AG04449 (cell line): Measurements from ENCODE around the gene CDC42BPB.

Experiments used
- CTCF ChIA-PET: fragments of 350-600 bp; formaldehyde crosslinking; extraction: SDS; loops from one replicate; lab custom pipeline; 2021; ENCODE audit warnings: antibody characterized with exemption; lab: Yijun Ruan, JAX
- POLR2A ChIA-PET: fragments of 400-600, 350-600 bp; formaldehyde crosslinking; extraction: SDS; loops from one replicate; lab custom pipeline; 2020; ENCODE audit warnings: antibody characterized with exemption, inconsistent platforms; lab: Yijun Ruan, JAX
- DNase-seq: peaks from one replicate; pipeline ENCODE4 v3.0.0-alpha.2; 2010; ENCODE audit warnings: low read depth, low spot score
- H3K4me3 ChIP-seq: 2 replicates; pipeline ENCODE4 v1.5.1; 2011; ENCODE audit warnings: low read depth, mild to moderate bottlenecking, control low read depth, low read length
- TF ChIP-seq, protein P1 (sequence below): IDR thresholded peaks from one replicate; pipeline ENCODE4 v1.5.1; 2011; ENCODE audit warnings: mild to moderate bottlenecking, moderate library complexity, low read length, control low read depth, inconsistent platforms; ENCODE audit not compliant: insufficient read depth; ENCODE audit errors: missing control alignments

CDC42BPB gene

DNA sequence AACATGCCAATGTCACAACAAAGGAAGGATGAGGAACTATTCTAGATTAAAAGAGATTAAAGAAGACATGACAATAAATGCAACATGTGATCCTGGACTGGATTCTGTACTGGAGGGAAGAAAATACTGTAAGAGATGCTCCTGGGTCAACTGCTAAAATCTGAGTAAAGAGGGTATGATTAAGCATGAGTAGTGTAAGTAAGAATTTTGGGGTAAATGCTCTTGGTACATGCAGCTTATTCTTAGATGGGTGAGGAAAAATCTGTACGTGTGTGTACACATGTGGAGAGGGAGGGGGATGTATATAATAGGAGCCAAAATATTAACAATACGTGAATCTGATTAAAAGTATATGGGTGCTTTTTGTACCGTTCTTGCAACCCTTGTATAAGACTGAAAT lies 66.0 kb downstream of the CDC42BPB start:
- no peak for DNase-seq
- ChIA-PET CTCF (no interaction called here), POLR2A (interaction anchor here (0.6 kb wide), 1 partner anchor 344 kb away, joined by 3 read pairs; no protein-coding TSS in a partner anchor)
- TF ChIP-seq, protein P1, sequence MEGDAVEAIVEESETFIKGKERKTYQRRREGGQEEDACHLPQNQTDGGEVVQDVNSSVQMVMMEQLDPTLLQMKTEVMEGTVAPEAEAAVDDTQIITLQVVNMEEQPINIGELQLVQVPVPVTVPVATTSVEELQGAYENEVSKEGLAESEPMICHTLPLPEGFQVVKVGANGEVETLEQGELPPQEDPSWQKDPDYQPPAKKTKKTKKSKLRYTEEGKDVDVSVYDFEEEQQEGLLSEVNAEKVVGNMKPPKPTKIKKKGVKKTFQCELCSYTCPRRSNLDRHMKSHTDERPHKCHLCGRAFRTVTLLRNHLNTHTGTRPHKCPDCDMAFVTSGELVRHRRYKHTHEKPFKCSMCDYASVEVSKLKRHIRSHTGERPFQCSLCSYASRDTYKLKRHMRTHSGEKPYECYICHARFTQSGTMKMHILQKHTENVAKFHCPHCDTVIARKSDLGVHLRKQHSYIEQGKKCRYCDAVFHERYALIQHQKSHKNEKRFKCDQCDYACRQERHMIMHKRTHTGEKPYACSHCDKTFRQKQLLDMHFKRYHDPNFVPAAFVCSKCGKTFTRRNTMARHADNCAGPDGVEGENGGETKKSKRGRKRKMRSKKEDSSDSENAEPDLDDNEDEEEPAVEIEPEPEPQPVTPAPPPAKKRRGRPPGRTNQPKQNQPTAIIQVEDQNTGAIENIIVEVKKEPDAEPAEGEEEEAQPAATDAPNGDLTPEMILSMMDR = no peak
- no peak overlapping the region for H3K4me3 ChIP-seq

DNA sequence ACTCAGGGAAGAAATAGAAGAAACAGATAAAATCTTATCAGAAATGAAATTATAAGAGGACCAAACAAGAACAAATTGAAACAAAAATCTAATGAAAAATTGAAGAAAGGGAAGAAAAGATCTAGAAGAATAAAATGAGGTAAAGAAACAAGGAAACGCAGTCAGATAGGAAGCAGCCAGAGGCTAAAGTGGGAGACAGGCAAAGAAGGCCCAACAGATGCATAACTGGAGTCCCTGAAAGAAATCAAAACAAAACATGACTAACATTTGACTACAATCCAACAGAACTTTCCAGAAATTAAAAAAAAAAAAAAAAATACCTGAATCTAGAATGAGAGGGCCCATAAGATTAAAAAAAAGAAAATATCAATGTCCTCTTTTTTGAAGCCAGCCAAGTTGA lies 69.3 kb downstream of the CDC42BPB start:
- DNase-seq = no peak
- ChIA-PET POLR2A (no interaction called here), CTCF (interaction anchor here (1.3 kb wide), 2 partner anchors 16 to 88 kb away, joined by 3 read pairs; no protein-coding TSS in a partner anchor)
- no peak overlapping the region for H3K4me3 ChIP-seq
- TF ChIP-seq, protein P1 = no peak

DNA sequence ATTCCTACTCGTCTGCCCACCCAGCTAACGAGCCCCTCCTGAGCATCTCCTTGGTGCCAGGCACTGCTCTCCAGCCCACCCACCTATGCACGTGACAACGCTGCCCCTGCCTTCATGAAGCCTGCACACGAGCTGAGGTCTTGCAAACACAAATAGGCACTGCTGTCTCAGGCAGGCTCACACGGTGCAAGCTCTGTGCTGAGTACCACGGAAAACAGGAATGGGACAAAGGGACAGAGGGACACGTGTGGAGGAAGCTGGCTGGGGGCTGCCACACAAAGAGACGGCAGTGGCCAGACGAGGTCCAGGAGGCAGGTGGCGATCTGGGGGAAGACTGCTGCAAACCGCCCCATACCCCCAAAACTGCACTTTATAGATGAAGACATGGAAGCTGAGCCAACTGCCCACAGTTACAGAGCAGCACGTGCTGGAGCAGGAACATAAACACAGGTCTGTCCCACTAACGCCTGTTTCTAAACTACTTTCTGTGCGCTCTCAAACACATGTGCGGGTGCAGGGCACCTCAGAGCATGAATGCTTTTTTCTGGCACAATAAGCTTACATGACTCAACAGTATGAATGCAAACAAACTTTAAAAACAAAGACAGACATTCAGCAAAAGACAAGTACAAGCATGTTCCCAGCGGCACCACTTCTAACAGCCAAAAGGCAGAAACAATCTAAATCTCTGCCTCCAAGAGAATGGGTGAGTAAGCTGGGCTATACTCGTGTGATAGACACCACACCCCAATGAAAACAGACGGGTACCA lies 70.4 kb downstream of the CDC42BPB start:
- POLR2A ChIA-PET = no interaction called here
- H3K4me3 ChIP-seq = no peak overlapping the region
- TF ChIP-seq, protein P1 = no peak
- CTCF ChIA-PET = interaction anchor here (1.3 kb wide), 1 partner anchor 90 kb away, joined by 3 read pairs; no protein-coding TSS in a partner anchor
- no peak for DNase-seq

DNA sequence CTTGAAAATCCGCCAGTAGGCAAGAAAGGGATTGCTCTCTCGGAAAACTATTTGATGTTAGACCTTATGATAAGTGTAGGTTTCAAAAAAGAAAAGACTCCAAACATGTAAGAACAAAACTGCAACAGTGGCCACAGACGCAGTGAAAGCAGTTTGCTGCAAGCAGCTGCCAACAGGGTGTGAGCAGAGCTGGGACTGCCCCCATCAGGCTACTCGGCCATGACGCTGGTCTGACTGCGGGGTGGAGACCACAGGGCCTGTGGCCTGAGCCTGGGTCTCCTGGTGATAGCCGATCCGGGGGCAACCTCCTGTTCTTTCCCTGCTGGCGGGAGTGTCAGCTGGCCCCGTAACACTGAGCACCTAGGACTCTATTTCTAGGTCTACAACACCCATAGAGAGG lies 71.7 kb downstream of the CDC42BPB start:
- DNase-seq = no peak
- CTCF ChIA-PET = no interaction called here
- TF ChIP-seq, protein P1 = no peak
- POLR2A ChIA-PET = interaction anchor here (0.6 kb wide), 1 partner anchor 253 kb away, joined by 4 read pairs; no protein-coding TSS in a partner anchor
- no peak overlapping the region for H3K4me3 ChIP-seq

DNA sequence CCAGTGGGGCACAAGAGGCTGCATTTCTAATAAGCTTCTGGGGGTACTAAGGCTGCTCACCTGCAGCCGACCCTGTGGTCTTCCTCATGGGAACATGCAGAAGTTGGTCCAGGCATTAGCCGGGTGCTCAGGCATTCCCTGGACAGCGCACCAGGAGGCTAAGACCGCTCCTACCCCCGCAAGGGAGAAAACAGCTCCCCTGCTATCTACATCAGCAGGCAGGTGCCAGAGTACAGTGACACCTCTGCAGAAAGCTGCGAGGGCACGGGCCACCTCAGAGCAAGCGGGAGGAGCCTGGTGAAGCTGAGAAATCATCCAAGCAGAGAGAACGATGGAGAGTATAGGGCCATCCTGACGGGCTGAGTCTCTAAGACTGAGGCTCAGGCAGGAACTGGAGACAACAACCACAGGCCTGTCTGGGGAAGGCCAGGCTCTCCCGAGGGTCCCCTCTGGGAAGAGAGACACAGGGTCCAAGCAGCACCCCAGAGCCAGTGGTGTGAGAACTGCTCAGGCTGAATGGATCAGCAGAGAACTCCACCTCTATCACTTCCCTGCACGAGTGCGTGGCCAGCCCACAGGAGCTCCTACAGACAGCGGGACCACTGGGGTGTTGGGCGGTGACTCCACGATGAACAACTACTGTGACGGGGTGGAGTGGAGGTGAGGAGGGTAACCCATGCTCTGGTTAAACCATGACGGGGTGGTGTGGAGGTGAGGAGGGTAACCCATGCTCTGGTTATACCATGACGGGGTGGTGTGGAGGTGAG lies 72.8 kb downstream of the CDC42BPB start:
- TF ChIP-seq, protein P1 = no peak
- ChIA-PET CTCF (interaction anchor here (1.1 kb wide), 1 partner anchor 10 kb away, joined by 3 read pairs; no protein-coding TSS in a partner anchor), POLR2A (no interaction called here)
- DNase-seq = no peak
- H3K4me3 ChIP-seq = no peak overlapping the region

DNA sequence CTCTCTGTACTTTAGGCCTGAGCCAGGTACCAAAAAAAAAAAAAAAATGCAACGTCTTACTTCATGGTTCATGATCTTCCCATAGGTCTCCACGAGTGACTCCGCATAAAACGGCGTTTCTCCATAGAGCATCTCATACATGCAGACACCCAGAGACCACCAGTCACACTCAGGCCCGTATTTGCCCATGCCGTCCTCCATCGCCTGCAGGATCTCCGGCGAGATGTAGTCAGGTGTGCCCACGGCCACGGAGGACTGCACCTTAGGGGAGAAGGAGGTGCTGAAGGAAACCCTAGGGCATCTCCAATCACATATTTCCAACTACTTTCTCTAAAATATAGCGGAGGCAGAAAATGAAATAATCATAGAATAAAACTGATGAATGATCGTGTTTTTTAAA lies 73.9 kb downstream of the CDC42BPB start:
- H3K4me3 ChIP-seq = no peak overlapping the region
- no peak for DNase-seq
- POLR2A ChIA-PET = no interaction called here
- CTCF ChIA-PET = interaction anchor here (1.1 kb wide), 1 partner anchor 9 kb away, joined by 3 read pairs; no protein-coding TSS in a partner anchor
- TF ChIP-seq, protein P1 = no peak
